WI38 (cell line): ENCODE measurements around the gene TLE6.

Experiments used
- H3K4me3 ChIP-seq: 2 replicates; pipeline ENCODE4 v1.5.1; 2011; ENCODE audit warnings: low read depth, mild to moderate bottlenecking, control low read depth, low read length
- TF ChIP-seq, protein P1 (sequence below): IDR thresholded peaks from 2 replicates; pipeline ENCODE4 v1.5.1; 2012; ENCODE audit warnings: low read depth, mild to moderate bottlenecking, control low read depth, low read length

Gene TLE6

DNA sequence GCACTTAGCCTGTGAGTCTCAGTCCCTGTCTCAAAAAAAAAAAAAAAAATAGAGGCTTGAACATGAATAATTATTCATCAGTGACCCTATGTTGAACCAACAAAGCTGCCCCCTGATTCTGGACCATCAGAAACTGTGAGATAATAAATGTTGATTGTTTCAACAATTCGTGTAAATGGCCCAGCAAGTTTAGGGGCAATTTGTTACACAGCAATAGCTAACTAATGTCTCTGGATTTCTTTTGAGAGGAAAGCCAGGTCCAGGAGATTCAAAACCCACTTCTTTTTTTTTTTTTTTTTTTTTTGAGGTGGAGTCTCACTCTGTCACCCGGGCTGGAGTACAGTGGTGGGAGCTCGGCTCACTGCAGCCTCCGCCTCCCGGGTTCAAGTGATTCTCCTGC lies 12.5 kb upstream of the TLE6 start:
- no peak overlapping the region for H3K4me3 ChIP-seq
- TF ChIP-seq, protein P1, sequence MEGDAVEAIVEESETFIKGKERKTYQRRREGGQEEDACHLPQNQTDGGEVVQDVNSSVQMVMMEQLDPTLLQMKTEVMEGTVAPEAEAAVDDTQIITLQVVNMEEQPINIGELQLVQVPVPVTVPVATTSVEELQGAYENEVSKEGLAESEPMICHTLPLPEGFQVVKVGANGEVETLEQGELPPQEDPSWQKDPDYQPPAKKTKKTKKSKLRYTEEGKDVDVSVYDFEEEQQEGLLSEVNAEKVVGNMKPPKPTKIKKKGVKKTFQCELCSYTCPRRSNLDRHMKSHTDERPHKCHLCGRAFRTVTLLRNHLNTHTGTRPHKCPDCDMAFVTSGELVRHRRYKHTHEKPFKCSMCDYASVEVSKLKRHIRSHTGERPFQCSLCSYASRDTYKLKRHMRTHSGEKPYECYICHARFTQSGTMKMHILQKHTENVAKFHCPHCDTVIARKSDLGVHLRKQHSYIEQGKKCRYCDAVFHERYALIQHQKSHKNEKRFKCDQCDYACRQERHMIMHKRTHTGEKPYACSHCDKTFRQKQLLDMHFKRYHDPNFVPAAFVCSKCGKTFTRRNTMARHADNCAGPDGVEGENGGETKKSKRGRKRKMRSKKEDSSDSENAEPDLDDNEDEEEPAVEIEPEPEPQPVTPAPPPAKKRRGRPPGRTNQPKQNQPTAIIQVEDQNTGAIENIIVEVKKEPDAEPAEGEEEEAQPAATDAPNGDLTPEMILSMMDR, result no peak

DNA sequence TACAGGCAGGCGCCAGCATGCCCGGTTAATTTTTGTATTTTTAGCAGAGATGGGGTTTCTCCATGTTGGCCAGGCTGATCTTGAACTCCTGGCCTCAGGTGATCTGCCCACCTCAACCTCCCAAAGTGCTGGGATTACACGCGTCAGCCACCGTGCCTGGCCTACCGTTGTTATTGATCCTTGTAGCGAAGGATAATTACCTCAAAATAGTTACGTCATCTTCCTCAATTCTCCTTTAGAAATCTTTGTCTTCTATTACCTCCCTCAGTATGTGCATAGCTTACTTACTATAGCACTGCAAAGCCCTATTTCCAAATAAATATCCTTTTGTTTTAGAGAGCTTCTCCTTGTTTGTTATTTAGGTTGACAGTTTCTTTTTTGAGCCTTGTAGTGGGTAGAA lies 9.4 kb upstream of the TLE6 start:
- TF ChIP-seq, protein P1, result no peak
- no peak overlapping the region for H3K4me3 ChIP-seq

DNA sequence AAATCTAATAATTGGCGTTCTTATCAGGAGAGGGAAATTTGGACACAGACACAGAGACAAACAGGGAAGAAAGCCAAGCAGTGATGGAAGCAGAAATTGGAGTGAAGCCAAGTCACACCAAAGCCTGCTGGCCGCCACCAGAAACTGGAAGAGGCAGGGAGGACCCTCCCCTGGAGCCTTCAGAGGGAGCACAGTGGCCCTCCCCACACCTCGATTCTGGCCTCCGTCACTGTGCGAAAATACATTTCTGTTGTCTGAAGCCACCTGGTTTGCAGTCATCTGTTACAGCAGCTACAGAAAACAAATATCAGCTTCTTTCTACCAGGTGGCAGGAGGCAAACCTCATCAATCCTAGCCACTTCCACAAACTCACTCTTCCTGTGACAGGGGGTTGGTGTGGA lies 8.3 kb upstream of the TLE6 start:
- no peak overlapping the region for H3K4me3 ChIP-seq
- TF ChIP-seq, protein P1, result no peak

DNA sequence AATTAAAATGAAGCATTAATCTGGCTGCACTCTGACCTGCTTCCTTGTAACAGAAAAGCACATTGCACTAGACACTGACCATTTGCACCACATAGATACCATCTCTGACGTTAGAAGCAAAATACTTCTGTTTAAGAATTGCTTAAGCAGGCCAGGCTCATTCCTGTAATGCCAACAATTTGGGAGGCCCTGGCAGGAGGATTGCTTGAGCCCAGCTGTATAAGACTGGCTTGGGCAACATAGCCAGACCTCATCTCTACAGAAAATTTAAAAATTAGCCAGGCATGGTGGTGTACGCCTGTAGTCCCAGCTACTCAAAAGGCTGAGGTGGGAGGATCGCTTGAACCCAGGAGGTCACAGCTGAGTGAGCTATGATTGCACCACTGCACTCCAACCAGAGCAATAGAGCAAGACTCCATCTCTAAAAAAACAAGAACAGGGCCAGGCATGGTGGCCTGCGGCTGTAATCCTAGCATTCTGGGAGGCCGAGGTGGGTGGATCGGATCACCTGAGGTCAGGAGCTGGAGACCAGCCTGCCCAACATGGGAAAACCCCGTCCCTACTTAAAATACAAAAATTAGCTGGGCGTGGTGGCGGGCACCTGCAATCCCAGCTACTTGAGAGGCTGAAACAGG lies 7.0 kb upstream of the TLE6 start:
- no peak overlapping the region for H3K4me3 ChIP-seq
- TF ChIP-seq, protein P1, result no peak

DNA sequence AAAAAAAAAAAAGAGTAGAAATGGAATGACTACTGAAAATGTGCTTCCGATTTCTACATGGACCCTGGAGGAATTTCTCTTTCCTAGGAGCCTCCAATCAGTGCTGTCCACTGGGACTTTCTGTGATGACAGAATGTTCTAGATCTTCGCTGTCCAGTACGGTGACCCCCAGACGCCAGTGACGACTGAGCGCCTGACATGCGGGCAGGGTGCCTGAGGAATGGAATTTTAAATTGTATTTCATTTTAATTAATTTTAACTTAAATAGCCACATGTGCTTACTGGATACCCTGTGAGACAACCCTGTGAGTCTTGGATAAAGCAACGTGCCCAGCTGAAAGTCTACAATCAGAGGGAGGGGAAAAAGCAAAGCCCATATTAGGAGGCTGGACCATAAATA lies 4.1 kb upstream of the TLE6 start:
- TF ChIP-seq, protein P1, result no peak
- no peak overlapping the region for H3K4me3 ChIP-seq

DNA sequence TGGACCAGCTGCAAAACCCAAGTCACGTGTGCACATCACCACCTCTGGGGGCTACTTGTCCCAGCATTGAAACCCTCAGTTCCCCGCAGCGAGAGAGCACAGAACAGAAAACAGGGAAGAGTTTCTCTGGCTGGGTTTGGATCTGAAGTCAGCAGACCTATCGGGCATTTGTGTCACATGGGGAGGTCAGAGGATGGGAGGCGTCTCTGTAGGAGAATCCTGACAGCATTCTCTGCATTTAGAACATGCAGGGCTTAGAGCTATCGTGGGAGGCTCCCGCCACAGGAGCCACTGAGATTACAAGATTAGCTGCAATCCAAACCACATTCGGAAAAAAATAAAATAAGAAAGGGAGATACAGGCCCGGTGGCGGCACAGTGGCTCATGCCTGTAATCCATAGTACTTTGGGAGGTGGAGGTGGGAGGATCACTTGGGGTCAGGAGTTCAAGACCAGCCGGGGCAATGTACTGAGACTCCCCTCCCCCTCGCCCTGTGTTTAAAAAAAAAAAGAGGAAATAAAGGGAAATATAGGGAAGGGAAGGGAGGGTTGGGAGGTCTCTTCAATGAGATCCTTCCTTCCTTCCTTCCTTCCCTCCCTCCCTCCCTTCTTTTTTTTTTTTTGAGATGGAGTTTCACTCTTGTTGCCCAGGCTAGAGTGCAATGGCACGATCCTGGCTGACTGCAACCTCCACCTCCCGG lies 2.9 kb upstream of the TLE6 start:
- TF ChIP-seq, protein P1, result no peak
- no peak overlapping the region for H3K4me3 ChIP-seq

DNA sequence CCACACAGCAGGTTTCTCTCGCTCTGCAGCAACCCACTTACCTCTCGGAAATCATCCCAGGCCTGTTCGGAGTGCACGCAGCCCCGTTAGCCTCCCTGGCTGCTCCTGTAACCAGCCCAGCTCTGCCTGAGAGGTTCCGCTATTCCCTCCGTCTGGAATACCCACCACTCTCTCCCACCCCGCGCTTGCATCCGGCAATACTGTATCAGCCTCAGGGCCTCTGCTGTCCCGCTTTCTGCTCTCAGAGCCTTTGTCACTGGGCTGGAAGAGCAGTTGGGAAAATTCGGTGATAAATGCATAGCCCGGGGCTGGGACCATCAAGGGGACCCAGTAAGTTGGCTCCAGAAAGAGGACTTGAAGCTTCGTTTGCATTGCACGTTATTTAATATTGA lies 759 bp upstream of the TLE6 start:
- TF ChIP-seq, protein P1, result no peak
- peak overlapping the region; percentile 53 for H3K4me3 ChIP-seq
